GM12878 (cell line): ENCODE measurements around the gene TMC8.

Experiments used
- ATF3 ChIP-seq: IDR thresholded peaks from 2 replicates; pipeline ENCODE4 v1.6.1; 2011; ENCODE audit warnings: low read depth, mild to moderate bottlenecking, low read length, moderate library complexity, borderline replicate concordance; ENCODE audit errors: extremely low read depth
- ATF7 ChIP-seq: fragments of 450-650 bp; IDR thresholded peaks from 2 replicates; pipeline ENCODE4 v1.6.1; 2016; ENCODE audit warnings: low read depth, mild to moderate bottlenecking
- CBFB ChIP-seq: IDR thresholded peaks from 2 replicates; pipeline ENCODE4 v1.6.1; 2016; ENCODE audit warnings: antibody characterized with exemption, low read depth
- EGR1 ChIP-seq, 2 experiments: IDR thresholded peaks; 1 replicate in 1 of 2; 2 replicates in 1 of 2; pipeline ENCODE4 v1.6.1; 2011 to 2012; ENCODE audit warnings: low read depth in 2 of 2, low read length in 2 of 2, borderline replicate concordance in 1 of 2, mild to moderate bottlenecking in 1 of 2, moderate library complexity in 1 of 2
- EZH2 ChIP-seq: IDR thresholded peaks from 2 replicates; pipeline ENCODE4 v1.6.1; 2012; ENCODE audit warnings: low read depth, mild to moderate bottlenecking, control low read depth, inconsistent platforms, low read length, borderline replicate concordance; ENCODE audit not compliant: control insufficient read depth
- FOXM1 ChIP-seq: IDR thresholded peaks from 2 replicates; pipeline ENCODE4 v1.6.1; 2012; ENCODE audit warnings: low read depth, mild to moderate bottlenecking, inconsistent platforms, low read length, moderate library complexity
- JUNB ChIP-seq: IDR thresholded peaks from 2 replicates; pipeline ENCODE4 v1.6.1; 2016; ENCODE audit warnings: antibody characterized with exemption, mild to moderate bottlenecking
- POLR2A ChIP-seq: IDR thresholded peaks from 2 replicates; pipeline ENCODE4 v1.6.1; 2011; ENCODE audit warnings: low read depth, mild to moderate bottlenecking, low read length
- SIN3A ChIP-seq: IDR thresholded peaks from 2 replicates; pipeline ENCODE4 v1.6.1; 2012; ENCODE audit warnings: low read depth, low read length, improper control_type of control experiment
- SMC3 ChIP-seq: IDR thresholded peaks from 2 replicates; pipeline ENCODE4 v1.6.1; 2011; ENCODE audit warnings: low read length, improper control_type of control experiment, borderline replicate concordance
- SP1 ChIP-seq: IDR thresholded peaks from one replicate; pipeline ENCODE4 v1.6.1; 2011; ENCODE audit warnings: low read depth, low read length
- ZBED1 ChIP-seq: IDR thresholded peaks from 2 replicates; pipeline ENCODE4 v1.6.1; 2016; ENCODE audit warnings: borderline replicate concordance
- TF ChIP-seq, protein P1 (sequence below), 3 experiments: IDR thresholded peaks in 2 of 3; conservative IDR thresholded peaks in 1 of 3; 2 replicates each; pipeline ENCODE4 v1.5.1; 2011; ENCODE audit warnings: low read depth in 3 of 3, low read length in 3 of 3, mild to moderate bottlenecking in 3 of 3, control low read depth in 2 of 3, moderate library complexity in 2 of 3, inconsistent platforms in 1 of 3, mixed read lengths in 1 of 3; ENCODE audit not compliant: control insufficient read depth in 2 of 3, insufficient read depth in 1 of 3; ENCODE audit errors: extremely low read depth in 1 of 3
- TF ChIP-seq, protein P2 (sequence below): IDR thresholded peaks from 2 replicates; pipeline ENCODE4 v1.6.1; 2012; ENCODE audit warnings: mild to moderate bottlenecking, low read depth, low read length

DNA sequence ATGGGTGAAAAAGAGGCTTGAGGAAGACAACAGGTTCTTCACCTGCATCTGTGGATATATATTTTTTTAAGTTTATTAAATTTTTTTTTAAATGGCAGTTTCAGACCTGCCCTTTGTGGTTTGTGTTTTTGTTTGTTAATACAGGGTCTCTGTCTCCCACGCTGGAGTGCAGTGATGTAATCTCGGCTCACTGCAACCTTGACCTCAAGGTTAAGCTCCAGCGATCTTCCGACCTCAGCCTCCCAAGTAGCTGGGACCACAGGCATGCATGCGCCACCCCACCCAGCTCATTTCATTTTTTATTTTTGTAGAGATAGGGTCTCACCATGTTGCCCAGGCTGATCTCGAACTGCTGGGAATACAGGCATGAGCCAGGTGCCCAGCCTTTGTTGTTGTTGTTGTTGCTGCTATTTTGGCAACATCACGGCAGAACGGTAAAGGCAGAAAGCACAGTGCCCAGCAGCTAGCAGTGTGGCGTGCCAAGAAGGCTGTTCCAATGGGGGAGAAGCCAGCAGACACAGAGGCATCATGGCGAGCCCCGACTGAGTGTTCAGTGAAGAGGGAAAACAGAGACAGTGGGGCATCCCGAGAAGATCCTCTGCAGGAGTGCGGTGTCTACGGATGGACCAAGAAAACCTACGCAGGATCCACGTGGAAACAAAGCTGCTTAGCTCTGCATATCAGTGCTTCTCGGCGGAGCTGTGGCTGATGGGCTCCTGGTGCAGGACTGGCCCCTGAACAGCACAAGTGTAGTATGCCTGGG is 21.7 kb upstream of the TMC8 start:
- TF ChIP-seq, protein P1, sequence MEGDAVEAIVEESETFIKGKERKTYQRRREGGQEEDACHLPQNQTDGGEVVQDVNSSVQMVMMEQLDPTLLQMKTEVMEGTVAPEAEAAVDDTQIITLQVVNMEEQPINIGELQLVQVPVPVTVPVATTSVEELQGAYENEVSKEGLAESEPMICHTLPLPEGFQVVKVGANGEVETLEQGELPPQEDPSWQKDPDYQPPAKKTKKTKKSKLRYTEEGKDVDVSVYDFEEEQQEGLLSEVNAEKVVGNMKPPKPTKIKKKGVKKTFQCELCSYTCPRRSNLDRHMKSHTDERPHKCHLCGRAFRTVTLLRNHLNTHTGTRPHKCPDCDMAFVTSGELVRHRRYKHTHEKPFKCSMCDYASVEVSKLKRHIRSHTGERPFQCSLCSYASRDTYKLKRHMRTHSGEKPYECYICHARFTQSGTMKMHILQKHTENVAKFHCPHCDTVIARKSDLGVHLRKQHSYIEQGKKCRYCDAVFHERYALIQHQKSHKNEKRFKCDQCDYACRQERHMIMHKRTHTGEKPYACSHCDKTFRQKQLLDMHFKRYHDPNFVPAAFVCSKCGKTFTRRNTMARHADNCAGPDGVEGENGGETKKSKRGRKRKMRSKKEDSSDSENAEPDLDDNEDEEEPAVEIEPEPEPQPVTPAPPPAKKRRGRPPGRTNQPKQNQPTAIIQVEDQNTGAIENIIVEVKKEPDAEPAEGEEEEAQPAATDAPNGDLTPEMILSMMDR (IDR thresholded peaks at IDR 0.05 in 2 of 3, conservative IDR thresholded peaks at IDR 0.05 in 1 of 3; ENCODE audit: control insufficient read depth in 2 of 3, extremely low read depth in 1 of 3, insufficient read depth in 1 of 3, low read depth in 3 of 3, low read length in 3 of 3) = no peak
- TF ChIP-seq, protein P2, sequence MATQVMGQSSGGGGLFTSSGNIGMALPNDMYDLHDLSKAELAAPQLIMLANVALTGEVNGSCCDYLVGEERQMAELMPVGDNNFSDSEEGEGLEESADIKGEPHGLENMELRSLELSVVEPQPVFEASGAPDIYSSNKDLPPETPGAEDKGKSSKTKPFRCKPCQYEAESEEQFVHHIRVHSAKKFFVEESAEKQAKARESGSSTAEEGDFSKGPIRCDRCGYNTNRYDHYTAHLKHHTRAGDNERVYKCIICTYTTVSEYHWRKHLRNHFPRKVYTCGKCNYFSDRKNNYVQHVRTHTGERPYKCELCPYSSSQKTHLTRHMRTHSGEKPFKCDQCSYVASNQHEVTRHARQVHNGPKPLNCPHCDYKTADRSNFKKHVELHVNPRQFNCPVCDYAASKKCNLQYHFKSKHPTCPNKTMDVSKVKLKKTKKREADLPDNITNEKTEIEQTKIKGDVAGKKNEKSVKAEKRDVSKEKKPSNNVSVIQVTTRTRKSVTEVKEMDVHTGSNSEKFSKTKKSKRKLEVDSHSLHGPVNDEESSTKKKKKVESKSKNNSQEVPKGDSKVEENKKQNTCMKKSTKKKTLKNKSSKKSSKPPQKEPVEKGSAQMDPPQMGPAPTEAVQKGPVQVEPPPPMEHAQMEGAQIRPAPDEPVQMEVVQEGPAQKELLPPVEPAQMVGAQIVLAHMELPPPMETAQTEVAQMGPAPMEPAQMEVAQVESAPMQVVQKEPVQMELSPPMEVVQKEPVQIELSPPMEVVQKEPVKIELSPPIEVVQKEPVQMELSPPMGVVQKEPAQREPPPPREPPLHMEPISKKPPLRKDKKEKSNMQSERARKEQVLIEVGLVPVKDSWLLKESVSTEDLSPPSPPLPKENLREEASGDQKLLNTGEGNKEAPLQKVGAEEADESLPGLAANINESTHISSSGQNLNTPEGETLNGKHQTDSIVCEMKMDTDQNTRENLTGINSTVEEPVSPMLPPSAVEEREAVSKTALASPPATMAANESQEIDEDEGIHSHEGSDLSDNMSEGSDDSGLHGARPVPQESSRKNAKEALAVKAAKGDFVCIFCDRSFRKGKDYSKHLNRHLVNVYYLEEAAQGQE = no peak
- TF ChIP-seq JUNB (no peak), SP1 (no peak), POLR2A (no peak), SMC3 (no peak), CBFB (no peak), EZH2 (no peak), FOXM1 (no peak), ATF3 (no peak), SIN3A (no peak), ATF7 (no peak), ZBED1 (no peak), EGR1 (IDR thresholded peaks at IDR 0.05; ENCODE audit: borderline replicate concordance in 1 of 2, low read depth in 2 of 2, low read length in 2 of 2) (no peak)
